ENCODE results near the gene MTHFR. TPM values are rescaled to one million over a fixed set of nuclear protein-coding genes. Genes with fewer than 3 reads are reported as not detected.
A peak's percentile ranks its signal among the peaks of the same experiment; 100 is the strongest.
"Not testable (repeated sequence)": the region's sequence is repeated elsewhere in the genome, so short reads cannot be mapped to it uniquely, and the experiment has no call there.

The MTHFR gene
- total RNA-seq, 3 donors from 2014 or later = 13.1 to 17.0 (median 14.9) TPM

DNA sequence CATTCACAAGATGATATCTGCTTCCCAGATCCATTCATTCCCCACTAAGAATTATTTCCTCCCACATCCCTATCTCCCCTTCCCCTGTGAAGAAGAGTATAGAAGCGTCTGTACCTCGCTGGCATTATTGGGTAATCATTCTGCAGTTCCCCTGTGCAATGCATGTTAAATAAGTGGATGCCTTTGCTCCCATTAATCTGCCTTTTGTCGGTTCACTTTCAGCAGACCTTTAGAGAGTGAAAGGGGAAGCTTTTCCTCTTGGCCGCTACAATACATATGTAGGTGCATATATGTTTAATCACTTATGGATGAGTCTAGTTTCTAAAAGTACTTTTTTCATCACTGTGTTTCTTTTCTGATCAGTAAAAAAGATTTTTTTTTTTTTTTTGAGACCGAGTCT lies 7.3 kb upstream of the MTHFR start:
- H3K4me3 Mint-ChIP-seq = no peak overlapping the region
- DNase-seq = no peak
- peaks cover 8% of the 10 kb centered on the region for H3K4me1 Mint-ChIP-seq (ENCODE audit: low read depth)
- H3K27me3 Mint-ChIP-seq (ENCODE audit: low read depth) = no peaks in the 10 kb centered on the region
- peaks cover 26% of the 10 kb centered on the region for H3K36me3 Mint-ChIP-seq (ENCODE audit: insufficient read depth)
- no peaks in the 10 kb centered on the region for H3K9me3 Mint-ChIP-seq
- no peak for ATAC-seq

DNA sequence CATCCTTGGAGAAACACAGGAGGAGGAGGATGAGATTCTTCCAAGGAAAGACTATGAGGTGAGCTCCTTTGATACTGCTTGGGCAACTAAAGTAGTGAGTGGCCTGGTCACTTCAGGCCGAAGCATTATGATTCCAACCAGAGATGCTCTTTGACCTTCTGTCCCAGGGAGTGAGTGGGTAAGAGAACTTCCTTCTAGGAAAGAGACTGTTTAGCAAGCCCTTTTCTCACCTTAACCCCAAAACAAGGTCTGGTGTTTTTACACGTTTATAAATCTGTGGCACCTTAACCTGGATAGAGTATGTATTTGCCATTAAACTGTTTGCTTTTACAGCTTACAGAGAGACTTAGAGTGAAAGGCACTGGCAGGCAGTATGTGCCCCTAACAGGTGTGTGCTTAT lies 1.4 kb upstream of the MTHFR start:
- peaks cover 54% of the 10 kb centered on the region for H3K4me1 Mint-ChIP-seq (ENCODE audit: low read depth)
- H3K9me3 Mint-ChIP-seq = no peaks in the 10 kb centered on the region
- ATAC-seq = no peak
- peak overlapping the region; percentile 94 for H3K4me3 Mint-ChIP-seq
- peaks cover 8% of the 10 kb centered on the region for H3K36me3 Mint-ChIP-seq (ENCODE audit: insufficient read depth)
- no peaks in the 10 kb centered on the region for H3K27me3 Mint-ChIP-seq (ENCODE audit: low read depth)
- DNase-seq = no peak

DNA sequence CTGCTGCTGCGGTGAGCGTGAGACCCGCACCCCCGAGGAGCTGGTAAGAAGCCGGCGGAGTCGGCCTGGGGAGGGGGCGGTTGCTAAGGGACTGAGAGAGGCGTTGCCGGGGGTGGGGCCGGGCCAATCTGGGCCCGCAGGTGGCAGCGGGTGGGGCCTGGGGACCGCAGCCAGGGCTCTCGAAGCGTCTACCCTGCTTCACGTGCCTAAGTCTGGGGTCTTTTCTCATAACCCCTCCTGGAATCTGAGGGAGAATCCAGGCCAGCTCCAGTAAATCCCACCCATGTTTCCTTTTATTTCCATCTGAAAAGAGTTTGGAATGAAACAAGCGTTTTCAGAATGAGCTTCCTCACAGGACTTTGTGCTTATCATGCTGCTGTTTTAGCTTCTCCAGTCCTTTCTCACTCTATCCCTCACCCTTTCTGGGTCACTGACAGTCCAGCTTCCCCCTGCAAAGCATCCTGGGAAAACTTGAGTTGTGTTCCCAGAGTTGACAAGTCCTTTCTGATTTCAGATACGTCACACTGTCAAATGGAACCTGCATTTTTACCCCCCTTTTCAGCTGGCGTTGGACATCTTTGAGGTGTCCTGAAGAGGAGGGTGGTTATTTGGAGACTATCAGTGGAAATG lies 658 bp upstream of the MTHFR start:
- no peak for DNase-seq
- Mint-ChIP-seq H3K4me3 (peak overlapping the region; percentile 94), H3K27me3 (ENCODE audit: low read depth) (no peaks in the 10 kb centered on the region), H3K9me3 (no peaks in the 10 kb centered on the region), H3K36me3 (ENCODE audit: insufficient read depth) (peaks cover 4% of the 10 kb centered on the region), H3K4me1 (ENCODE audit: low read depth) (peaks cover 57% of the 10 kb centered on the region)
- ATAC-seq = peak; percentile 57 to 58

DNA sequence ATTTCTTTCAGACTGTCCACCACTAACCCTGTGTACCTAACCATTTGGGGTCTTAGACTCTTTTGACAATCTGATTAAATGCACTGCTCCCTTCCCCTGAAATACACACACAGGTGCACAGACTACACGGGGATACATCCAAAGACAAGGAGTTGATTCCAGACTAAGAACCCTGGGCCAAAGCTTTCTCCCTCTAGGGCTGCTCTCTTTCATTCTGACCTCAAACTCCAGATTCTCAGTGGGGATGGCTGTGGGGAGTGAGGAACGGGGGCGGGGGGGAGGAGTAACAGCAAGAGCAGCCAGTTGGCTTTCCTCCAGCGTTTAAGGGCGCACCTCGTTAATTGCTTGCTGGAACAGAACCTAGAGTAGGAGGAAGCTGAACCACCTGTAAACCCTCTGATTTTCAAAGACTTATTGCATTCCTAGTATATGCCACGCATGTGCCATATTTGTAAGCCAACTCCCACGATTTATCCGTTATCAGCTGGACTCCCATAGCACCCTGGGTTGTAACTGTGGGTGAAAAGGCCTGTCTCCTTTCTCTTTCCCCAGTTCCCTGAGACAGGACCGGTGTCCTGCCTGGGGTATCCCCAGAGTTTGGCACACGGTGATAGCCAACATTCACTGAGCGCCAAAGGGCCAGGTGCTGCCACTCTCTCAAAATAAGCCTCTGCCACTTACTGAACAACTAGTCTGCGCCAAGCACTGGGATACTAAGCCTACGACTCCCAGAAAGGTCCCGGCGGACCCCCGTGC lies 920 bp downstream of the MTHFR start:
- Mint-ChIP-seq H3K4me1 (ENCODE audit: low read depth) (peaks cover 57% of the 10 kb centered on the region), H3K27me3 (ENCODE audit: low read depth) (no peaks in the 10 kb centered on the region), H3K36me3 (ENCODE audit: insufficient read depth) (peaks cover 18% of the 10 kb centered on the region), H3K9me3 (no peaks in the 10 kb centered on the region), H3K4me3 (peak overlapping the region; percentile 94)
- DNase-seq (peak; percentile 30), ATAC-seq (no peak)

DNA sequence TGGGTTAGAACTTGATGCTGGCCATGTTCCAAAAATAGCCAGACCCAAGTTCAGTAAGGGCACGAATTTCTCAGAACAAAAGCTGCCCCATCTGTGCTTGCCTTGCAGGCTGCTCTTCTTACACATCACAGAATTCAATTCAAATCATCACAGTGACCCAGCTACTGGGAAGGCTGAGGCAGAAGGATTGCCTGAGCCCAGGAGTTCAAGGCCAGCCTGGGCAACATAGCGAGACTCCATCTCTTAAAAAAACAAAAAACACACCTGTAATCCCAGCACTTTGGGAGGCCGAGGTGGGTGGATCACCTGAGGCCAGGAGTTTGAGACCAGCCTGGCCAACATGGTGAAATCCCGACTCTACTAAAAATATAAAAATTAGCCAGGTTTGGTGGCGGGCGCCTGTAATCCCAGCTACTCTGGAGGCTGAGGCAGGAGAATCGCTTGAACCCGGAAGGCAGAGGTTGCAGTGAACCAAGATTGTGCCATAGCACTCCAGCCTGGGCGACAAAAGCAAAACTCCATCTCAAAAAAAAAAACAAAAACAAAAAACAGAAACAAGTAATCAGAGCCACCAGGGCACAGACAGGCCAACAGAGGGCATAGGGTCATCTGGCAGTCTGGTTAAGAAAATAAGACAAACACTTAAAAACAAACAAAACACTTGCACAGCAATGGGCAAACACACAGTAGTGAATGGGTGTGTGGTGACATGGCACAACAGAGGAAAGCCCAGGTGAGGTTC lies 1.7 kb downstream of the MTHFR start:
- H3K27me3 Mint-ChIP-seq (ENCODE audit: low read depth); H3K9me3 Mint-ChIP-seq; ATAC-seq; DNase-seq: not testable (repeated sequence)
- Mint-ChIP-seq H3K4me1 (ENCODE audit: low read depth) (peaks cover 55% of the 10 kb centered on the region), H3K36me3 (ENCODE audit: insufficient read depth) (peaks cover 16% of the 10 kb centered on the region), H3K4me3 (peak overlapping the region; percentile 94)

DNA sequence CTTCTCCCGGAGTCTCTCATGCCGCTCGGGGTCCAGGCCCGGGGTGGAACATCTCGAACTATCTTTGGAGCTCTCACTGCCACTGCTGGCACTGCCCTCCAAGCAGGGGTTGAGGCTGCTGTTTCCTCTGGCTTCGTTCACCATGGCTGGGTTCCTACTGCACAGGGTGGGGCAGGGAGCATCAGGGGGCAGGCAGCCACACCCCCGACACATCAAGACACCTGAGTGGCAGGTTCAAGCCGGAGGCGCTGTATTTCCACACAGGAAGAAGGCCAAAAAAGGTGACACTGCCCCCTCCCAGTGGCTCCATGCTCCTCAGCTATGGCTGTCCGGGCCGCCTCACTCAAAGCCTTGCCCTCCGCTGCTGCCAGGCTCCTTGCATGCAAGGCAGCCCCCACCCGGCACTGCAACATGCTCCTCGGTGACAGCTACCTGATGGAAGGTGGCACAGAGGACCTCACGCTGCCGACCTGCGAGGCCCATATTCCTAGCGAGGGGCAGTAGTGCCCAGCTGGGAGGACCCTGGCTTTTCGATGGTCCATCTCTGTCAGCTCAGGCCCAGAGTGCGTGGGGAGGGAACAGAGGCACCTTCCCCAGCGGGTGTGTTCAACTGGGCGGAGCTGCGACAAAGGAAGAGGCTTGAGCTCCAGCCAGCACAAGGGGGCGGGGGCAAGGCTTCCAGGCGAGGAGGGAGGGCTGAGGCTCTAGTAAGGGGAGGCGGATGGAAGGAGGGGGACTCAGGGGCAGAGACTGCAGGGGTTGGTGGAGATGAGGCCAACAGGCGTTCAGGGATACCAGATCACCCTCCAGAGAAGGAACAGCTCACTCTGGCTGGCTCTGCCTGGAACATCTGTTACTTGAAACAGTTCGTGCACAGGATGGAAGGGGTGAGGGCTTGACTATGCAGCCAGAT lies 2.5 kb downstream of the MTHFR start:
- ATAC-seq = peak; percentile 25 to 38

DNA sequence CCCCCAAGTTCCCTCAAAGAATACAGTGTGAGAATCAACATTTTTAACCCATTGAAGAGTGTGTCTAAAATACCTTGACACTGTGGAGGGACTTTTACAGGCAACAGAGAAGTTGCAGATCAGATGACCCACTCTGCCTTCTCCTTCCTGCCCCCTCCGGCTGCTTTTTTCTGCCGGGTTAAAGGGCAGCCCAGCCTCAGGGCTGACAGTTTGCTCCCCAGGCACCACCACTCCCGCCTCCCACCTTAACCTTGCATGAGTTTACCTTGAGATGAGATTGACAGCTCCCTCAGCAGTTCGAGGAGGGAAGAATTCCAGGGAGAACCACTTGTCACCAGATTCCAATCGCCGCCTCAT lies 3.2 kb downstream of the MTHFR start:
- no peak for DNase-seq

More for the DNA sequence above, 2.5 kb downstream of the MTHFR start:
- peak; percentile 61 for DNase-seq
- Mint-ChIP-seq H3K36me3 (ENCODE audit: insufficient read depth) (peaks cover 19% of the 10 kb centered on the region), H3K27me3 (ENCODE audit: low read depth) (no peaks in the 10 kb centered on the region), H3K4me1 (ENCODE audit: low read depth) (peaks cover 52% of the 10 kb centered on the region), H3K9me3 (no peaks in the 10 kb centered on the region), H3K4me3 (peak overlapping the region; percentile 94)

DNA sequence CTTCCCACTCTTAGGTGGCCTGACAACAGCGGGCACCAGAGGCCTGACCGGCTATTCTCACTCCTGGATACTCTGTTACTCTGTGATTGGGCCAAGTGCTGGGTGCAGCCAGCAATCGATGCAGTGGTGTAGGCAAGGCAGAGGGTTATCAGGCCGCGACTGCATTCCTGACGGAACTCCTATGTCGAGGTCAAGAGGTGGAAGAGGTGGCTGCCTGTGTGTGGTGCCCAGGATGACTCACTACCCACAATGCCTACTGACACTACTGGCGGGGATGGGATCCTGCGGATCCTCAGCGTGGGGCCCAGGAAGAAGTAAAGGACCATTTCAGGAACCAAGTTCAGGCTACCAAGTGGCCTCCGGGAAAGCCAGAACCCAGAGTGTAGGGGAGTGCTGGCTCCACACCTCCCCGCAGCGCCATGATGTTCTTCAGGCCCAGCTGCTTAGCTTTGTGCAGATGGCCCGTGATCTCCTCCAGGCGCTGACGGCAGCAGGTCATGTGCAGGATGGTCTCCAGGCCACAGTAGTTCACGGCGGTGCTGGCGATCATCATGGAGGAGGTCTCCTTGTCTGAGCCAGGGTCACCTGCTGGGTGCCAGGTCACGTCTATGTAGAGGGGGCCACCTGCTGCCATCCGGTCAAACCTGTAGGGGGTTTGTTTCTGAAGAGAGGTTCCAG lies 4.9 kb downstream of the MTHFR start:
- H3K27me3 Mint-ChIP-seq (ENCODE audit: low read depth) = no peaks in the 10 kb centered on the region
- no peaks in the 10 kb centered on the region for H3K9me3 Mint-ChIP-seq
- H3K36me3 Mint-ChIP-seq (ENCODE audit: insufficient read depth) = peaks cover 22% of the 10 kb centered on the region
- no peak overlapping the region for H3K4me3 Mint-ChIP-seq
- no peak for ATAC-seq
- no peak for DNase-seq
- H3K4me1 Mint-ChIP-seq (ENCODE audit: low read depth) = peaks cover 34% of the 10 kb centered on the region

More for the DNA sequence above, 3.2 kb downstream of the MTHFR start:
- H3K4me3 Mint-ChIP-seq = peak overlapping the region; percentile 94
- H3K27me3 Mint-ChIP-seq (ENCODE audit: low read depth) = no peaks in the 10 kb centered on the region
- ATAC-seq = no peak
- H3K4me1 Mint-ChIP-seq (ENCODE audit: low read depth) = peaks cover 47% of the 10 kb centered on the region
- peaks cover 19% of the 10 kb centered on the region for H3K36me3 Mint-ChIP-seq (ENCODE audit: insufficient read depth)
- H3K9me3 Mint-ChIP-seq = no peaks in the 10 kb centered on the region

DNA sequence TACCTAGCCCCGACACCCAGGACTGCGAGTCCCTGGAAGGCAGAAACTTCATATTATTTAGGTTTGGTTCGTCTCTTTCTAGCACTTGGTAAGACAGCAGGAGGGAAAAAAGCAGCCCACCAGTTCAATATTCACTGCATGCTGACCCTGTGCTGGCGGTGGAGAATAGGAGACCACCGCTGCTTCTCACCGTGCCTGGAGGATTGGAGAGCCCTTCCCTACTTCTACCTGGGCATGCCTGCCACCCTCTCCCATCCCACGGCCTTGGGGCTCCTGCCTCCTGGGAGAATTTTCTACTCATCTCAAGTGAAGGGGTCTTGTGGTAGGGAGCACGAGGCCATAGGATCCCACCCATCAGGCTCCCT lies 5.4 kb downstream of the MTHFR start:
- no peak overlapping the region for H3K4me3 Mint-ChIP-seq
- DNase-seq = no peak
- peaks cover 25% of the 10 kb centered on the region for H3K36me3 Mint-ChIP-seq (ENCODE audit: insufficient read depth)
- H3K9me3 Mint-ChIP-seq = no peaks in the 10 kb centered on the region
- no peaks in the 10 kb centered on the region for H3K27me3 Mint-ChIP-seq (ENCODE audit: low read depth)
- no peak for ATAC-seq
- H3K4me1 Mint-ChIP-seq (ENCODE audit: low read depth) = peaks cover 34% of the 10 kb centered on the region

DNA sequence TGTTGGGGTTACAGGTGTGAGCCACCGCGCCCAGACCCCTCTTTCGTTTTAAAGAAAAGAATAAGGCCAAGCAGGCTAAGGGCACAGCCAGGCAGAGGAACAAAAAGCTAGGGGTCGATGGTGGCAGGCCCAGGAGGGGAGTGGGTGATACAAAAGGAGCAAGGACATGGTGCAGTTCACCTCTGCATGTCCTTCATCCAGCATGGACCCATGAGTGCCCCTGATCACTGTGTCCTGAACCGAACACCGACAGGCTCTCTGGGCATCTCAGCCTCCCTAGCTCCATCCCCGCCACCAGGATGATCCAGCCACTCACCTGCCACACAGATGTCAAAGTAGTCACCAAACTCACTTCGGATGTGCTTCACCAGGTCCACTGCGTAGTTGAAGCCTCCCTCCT lies 5.9 kb downstream of the MTHFR start:
- Mint-ChIP-seq H3K4me1 (ENCODE audit: low read depth) (peaks cover 32% of the 10 kb centered on the region), H3K4me3 (no peak overlapping the region), H3K27me3 (ENCODE audit: low read depth) (no peaks in the 10 kb centered on the region), H3K36me3 (ENCODE audit: insufficient read depth) (peaks cover 30% of the 10 kb centered on the region), H3K9me3 (no peaks in the 10 kb centered on the region)
- DNase-seq (no peak), ATAC-seq (no peak)

DNA sequence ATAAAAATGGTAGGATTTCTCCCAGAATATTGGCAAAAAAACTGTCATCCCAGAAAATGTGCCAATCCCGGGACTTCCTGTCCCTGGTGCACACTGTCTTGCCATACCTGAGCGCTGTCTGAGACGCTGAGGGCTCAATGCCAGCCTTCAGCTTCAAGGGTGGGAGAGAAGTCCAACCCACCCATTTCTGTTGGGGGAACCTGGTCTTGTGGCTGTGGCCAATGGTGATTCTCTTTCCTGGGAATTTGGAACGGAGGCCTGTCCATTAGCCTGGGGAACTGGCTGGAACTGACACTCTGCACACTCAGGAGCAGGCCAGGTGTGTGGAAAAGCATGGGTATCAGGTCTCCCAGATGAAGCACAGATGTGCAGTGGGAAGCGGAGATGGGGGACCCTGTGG lies 6.7 kb downstream of the MTHFR start:
- Mint-ChIP-seq H3K36me3 (ENCODE audit: insufficient read depth) (peaks cover 36% of the 10 kb centered on the region), H3K4me3 (no peak overlapping the region), H3K27me3 (ENCODE audit: low read depth) (no peaks in the 10 kb centered on the region), H3K4me1 (ENCODE audit: low read depth) (peaks cover 24% of the 10 kb centered on the region), H3K9me3 (no peaks in the 10 kb centered on the region)
- ATAC-seq = no peak
- DNase-seq = no peak

DNA sequence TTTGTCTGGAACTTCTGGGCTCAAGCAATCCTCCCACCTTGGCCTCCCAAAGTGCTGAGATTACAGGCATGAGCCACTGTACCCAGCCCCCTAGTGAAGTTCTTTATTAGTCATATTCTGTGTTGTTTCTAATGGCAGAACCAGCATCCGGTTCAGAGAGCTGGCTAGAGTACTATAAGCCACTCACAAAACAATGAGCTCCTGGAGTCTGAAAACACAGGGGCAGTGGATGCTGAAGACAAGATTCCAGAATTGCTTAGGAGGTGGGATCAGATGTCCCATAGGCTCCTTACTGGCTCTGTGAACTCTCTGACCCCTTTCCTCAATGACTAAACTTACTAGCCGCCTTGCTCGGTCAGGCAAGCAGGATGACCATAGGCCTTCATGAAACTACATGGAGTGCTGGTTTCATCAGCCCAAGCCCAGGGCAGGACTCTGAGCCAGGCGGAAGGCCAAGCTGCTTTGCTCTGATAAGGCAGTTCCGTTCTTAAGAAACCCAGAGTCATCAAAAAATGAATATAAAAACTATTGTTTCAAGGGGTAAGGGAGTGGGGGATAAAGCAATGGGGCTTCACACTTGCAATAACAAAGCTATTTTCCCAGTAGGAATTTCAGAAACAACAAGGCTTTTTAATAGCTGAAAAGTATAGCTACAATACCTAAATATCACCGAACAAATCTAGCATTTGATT lies 8.1 kb downstream of the MTHFR start:
- Mint-ChIP-seq H3K4me3 (no peak overlapping the region), H3K9me3 (no peaks in the 10 kb centered on the region), H3K4me1 (ENCODE audit: low read depth) (peaks cover 10% of the 10 kb centered on the region), H3K27me3 (ENCODE audit: low read depth) (no peaks in the 10 kb centered on the region), H3K36me3 (ENCODE audit: insufficient read depth) (peaks cover 36% of the 10 kb centered on the region)
- no peak for DNase-seq
- ATAC-seq = no peak

Measured in activated T-cell treated with anti-CD3 and anti-CD28 coated beads, Interleukin-2, amount 50 U/mL, for 4 hours (primary cell).